ENCODE measurements around the gene LINGO4.
"Not testable (repeated sequence)": the region's sequence is repeated elsewhere in the genome, so short reads cannot be mapped to it uniquely, and the experiment has no call there.

LINGO4 gene

DNA sequence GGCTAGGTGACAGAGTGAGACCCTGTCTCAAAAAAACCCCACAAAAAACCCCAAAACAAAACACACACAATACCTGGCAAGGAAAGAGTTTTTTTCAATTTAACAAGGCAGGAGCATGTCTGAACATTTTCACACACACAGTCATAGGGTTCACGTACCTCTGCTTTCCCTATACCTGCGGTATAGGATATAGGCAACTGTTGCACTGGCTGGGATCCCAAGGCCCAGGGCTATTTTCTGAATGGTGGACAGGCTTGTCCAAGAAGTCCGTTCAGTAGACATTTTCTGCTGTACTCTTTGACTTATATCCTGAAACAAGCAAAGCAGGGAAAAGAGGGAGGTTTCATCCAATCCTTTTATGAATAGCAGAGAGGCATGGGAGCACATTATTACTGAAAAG is 22.5 kb downstream of the LINGO4 start:
- TF ChIP-seq CTCF (conservative IDR thresholded peaks at IDR 0.05; ENCODE audit: low read length): no peak
- no peak for TF ChIP-seq EZH2phosphoT487 (IDR thresholded peaks at IDR 0.05; ENCODE audit: borderline replicate concordance)
- Histone ChIP-seq H3K9ac (ENCODE audit: low read depth, low read length, poor library complexity, severe bottlenecking) (no peak overlapping the region), H4K20me1 (ENCODE audit: insufficient read depth, low read length, poor library complexity, severe bottlenecking) (no peaks in the 10 kb centered on the region)

GRCh38 chr1:151782026-151782425 is 23.2 kb downstream of the LINGO4 start:
- not testable (repeated sequence) for H4K20me1 ChIP-seq (ENCODE audit: insufficient read depth, low read length, poor library complexity, severe bottlenecking)

More for the DNA sequence above, 22.5 kb downstream of the LINGO4 start:
- Histone ChIP-seq H2AFZ (ENCODE audit: low read length) (no peak overlapping the region), H3K9me3 (ENCODE audit: insufficient read depth, low read depth, low read length) (no peaks in the 10 kb centered on the region), H3K36me3 (ENCODE audit: insufficient read depth, low read length) (no peaks in the 10 kb centered on the region; the same call in 1 of the 2 replicates), H3K4me3 (ENCODE audit: low read length, poor library complexity, severe bottlenecking) (no peak overlapping the region), H3K27me3 (ENCODE audit: insufficient read depth, low read length, poor library complexity, severe bottlenecking) (no peaks in the 10 kb centered on the region), H3F3A (ENCODE audit: low read depth) (no peaks in the 10 kb centered on the region), H3K4me2 (ENCODE audit: low read depth, low read length, poor library complexity, severe bottlenecking) (no peak overlapping the region), H3K79me2 (ENCODE audit: insufficient read depth, low read length) (no peaks in the 10 kb centered on the region), H3K4me1 (ENCODE audit: insufficient read depth, low read length, poor library complexity, severe bottlenecking) (no peaks in the 10 kb centered on the region), H3K9me2 (replicated peaks; ENCODE audit: low read depth, low read length) (no peaks in the 10 kb centered on the region)

GRCh38 chr1:151780736-151781135 is 24.5 kb downstream of the LINGO4 start:
- not testable (repeated sequence) for H3K27me3 ChIP-seq (ENCODE audit: insufficient read depth, low read length, poor library complexity, severe bottlenecking); H3K4me3 ChIP-seq (ENCODE audit: low read length, poor library complexity, severe bottlenecking); H3K9ac ChIP-seq (ENCODE audit: low read depth, low read length, poor library complexity, severe bottlenecking); H3K36me3 ChIP-seq (ENCODE audit: insufficient read depth, low read length); H3K4me2 ChIP-seq (ENCODE audit: low read depth, low read length, poor library complexity, severe bottlenecking); H3K9me2 ChIP-seq (replicated peaks; ENCODE audit: low read depth, low read length); H4K20me1 ChIP-seq (ENCODE audit: insufficient read depth, low read length, poor library complexity, severe bottlenecking); H3K4me1 ChIP-seq (ENCODE audit: insufficient read depth, low read length, poor library complexity, severe bottlenecking); H3K79me2 ChIP-seq (ENCODE audit: insufficient read depth, low read length); H3K9me3 ChIP-seq (ENCODE audit: insufficient read depth, low read depth, low read length); H2AFZ ChIP-seq (ENCODE audit: low read length); H3F3A ChIP-seq (ENCODE audit: low read depth)

More at GRCh38 chr1:151782026-151782425, 23.2 kb downstream of the LINGO4 start:
- not testable (repeated sequence) for H3K9me3 ChIP-seq (ENCODE audit: insufficient read depth, low read depth, low read length); H3K4me1 ChIP-seq (ENCODE audit: insufficient read depth, low read length, poor library complexity, severe bottlenecking); H3K4me3 ChIP-seq (ENCODE audit: low read length, poor library complexity, severe bottlenecking); H3K4me2 ChIP-seq (ENCODE audit: low read depth, low read length, poor library complexity, severe bottlenecking); H3K79me2 ChIP-seq (ENCODE audit: insufficient read depth, low read length); H3K36me3 ChIP-seq (ENCODE audit: insufficient read depth, low read length); H3K27me3 ChIP-seq (ENCODE audit: insufficient read depth, low read length, poor library complexity, severe bottlenecking); H3F3A ChIP-seq (ENCODE audit: low read depth); H3K9ac ChIP-seq (ENCODE audit: low read depth, low read length, poor library complexity, severe bottlenecking); H2AFZ ChIP-seq (ENCODE audit: low read length); H3K9me2 ChIP-seq (replicated peaks; ENCODE audit: low read depth, low read length)

DNA sequence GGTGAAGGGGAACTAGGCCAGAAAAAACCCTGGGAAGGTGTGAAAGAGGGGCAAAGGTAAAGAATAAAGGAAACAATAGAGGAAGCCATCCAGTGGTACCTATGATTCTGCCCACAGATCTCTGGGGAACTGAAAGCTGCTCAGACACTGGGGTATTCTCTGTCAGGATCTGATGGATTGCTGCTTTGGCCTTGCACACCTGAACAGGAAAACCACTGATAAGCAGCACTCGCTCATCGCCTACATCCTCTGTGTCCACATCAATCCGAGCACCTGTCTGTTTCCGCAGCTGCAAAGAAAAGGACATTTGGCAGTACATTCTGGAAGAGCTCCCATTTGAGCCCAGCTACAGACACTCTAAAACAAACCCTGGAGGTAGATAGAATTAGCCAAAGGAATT is 25.4 kb downstream of the LINGO4 start:
- no peaks in the 10 kb centered on the region for H3K9me2 ChIP-seq (replicated peaks; ENCODE audit: low read depth, low read length)
- no peak overlapping the region for H3K4me3 ChIP-seq (ENCODE audit: low read length, poor library complexity, severe bottlenecking)
- no peaks in the 10 kb centered on the region for H3K9me3 ChIP-seq (ENCODE audit: insufficient read depth, low read depth, low read length)
- H3K4me1 ChIP-seq (ENCODE audit: insufficient read depth, low read length, poor library complexity, severe bottlenecking): no peaks in the 10 kb centered on the region
- H3K36me3 ChIP-seq (ENCODE audit: insufficient read depth, low read length): no peaks in the 10 kb centered on the region; the same call in 1 of the 2 replicates
- no peak overlapping the region for H2AFZ ChIP-seq (ENCODE audit: low read length)
- TF ChIP-seq EZH2phosphoT487 (IDR thresholded peaks at IDR 0.05; ENCODE audit: borderline replicate concordance): no peak
- no peak for TF ChIP-seq CTCF (conservative IDR thresholded peaks at IDR 0.05; ENCODE audit: low read length)
- H4K20me1 ChIP-seq (ENCODE audit: insufficient read depth, low read length, poor library complexity, severe bottlenecking): no peaks in the 10 kb centered on the region
- H3K27me3 ChIP-seq (ENCODE audit: insufficient read depth, low read length, poor library complexity, severe bottlenecking): no peaks in the 10 kb centered on the region
- H3K79me2 ChIP-seq (ENCODE audit: insufficient read depth, low read length): no peaks in the 10 kb centered on the region
- H3K4me2 ChIP-seq (ENCODE audit: low read depth, low read length, poor library complexity, severe bottlenecking): no peak overlapping the region
- H3F3A ChIP-seq (ENCODE audit: low read depth): no peaks in the 10 kb centered on the region
- H3K9ac ChIP-seq (ENCODE audit: low read depth, low read length, poor library complexity, severe bottlenecking): no peak overlapping the region

Measured in Loucy (cell line).